HG02870 (cell line): Measurements from ENCODE around the gene RET.
A peak's percentile ranks its signal among the peaks of the same experiment; 100 is the strongest.
"Not testable (repeated sequence)": the region's sequence is repeated elsewhere in the genome, so short reads cannot be mapped to it uniquely, and the experiment has no call there.

ENCODE experiments used
- ATAC-seq: cut with Tn5 transposase; IDR thresholded peaks from one replicate; pipeline ENCODE4 v1.9.1; 2021; ENCODE audit warnings: mild to moderate bottlenecking, moderate library complexity; ENCODE audit not compliant: unreplicated experiment

Gene RET

DNA sequence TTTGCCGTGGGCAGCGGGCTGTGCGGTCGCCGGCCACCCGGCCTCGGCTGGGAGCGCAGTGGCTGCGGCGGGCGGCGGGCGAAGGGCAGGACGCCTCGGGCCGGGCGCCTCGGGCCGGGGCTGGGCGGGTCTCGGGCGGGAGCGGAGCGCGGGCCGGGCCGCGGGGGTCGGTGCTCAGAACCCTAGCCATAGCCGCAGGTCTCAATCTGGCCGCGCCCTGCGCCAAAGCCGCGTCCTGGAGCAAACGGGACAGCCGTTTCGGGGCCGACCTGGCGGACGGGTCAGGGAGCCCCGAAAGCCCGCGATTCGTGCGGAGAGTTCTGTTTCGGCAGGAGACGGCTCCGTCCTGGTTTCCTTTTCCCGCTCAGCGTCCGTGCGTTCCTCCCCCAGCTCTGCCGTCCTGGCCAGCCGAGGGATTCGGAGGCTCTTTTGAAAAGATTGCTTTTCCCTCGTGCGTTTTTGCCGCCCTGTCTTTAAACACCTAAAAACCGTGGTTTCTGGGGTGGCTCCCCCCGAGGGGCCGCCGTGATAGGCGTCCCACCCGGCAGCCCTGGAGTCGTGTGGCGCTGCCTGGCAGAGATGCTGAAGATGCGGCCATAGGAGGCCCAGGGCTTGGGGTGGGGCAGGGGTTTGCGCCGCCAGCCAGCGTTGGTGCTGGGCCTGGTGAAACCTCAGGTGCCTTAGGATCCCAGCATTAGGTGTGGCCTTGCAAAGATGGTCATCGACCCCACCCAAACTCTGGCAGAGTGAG, 727 bp downstream of the RET start:
- ATAC-seq, result no peak

DNA sequence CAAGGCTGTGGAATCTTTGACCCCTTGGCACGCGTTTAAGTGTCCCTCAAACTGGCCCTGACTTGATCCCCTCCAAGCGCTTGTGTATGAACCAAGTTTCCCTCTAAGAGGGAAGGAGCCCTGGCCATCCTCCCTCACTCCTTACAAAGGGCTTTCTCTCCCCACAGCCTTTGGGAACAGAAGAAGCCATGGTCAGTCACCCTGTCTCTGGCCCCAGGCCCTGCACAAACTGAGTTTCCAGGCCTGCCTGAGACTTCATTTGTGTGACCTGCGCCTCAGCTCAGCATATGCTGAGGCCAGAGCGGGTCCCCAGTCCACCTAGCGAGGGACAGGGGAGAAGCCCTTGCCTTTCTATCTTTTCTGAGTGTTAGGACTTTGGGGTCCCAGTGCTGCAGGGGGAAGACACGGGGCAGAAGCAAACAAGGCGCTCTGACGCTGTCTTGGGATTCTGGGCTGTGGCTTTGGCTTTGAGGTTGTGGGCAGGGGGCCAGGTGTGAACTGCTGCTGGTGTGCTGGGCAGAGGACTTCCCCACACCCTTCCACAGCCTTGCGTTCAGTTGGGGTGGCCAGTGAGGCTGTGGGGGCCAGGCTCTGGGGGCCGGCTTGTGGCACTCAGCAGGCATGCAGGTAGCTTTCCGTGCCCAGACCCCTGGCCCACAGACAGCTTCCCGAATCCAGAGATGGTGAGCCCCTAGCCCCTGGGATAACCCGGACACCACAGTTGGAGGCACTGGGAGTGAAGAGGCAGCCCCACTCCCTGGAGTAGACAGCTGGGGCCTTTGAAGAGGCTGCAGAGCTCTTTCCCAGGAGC, 1.5 kb downstream of the RET start:
- ATAC-seq, result no peak

DNA sequence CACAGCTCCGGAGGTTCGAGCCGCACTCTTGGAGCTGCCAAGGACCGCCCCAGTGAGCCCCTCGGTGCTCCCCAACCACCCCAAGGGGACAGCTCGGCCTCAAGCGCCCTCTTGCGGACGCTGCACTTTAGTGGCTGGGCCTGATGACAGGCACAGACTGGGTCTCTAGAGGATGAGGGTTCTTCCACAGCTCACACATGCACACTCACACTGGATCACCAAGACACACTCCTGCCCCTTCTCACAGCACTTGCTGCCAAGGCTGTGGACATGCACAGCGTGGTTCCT, 2.1 kb downstream of the RET start:
- no peak for ATAC-seq

DNA sequence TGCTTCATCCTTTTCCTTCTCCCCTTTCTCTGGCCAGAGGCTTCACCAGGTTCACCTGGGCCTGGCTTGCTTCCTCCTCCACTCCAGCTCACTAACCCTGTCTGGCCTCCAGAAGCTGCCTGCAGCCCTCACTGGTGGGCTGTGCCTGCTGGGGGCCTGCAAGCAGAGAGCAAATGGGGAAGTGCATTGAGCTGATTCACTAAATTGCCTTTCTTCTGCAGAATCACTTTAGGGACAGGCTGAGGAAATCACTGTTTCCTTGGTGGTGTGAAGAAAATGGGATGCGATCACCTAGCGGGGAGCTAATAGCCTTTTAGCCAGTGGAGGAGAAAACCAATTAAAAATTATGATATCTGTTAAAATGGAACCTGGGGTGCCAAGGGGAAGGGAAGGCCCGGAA, 3.0 kb downstream of the RET start:
- no peak for ATAC-seq

DNA sequence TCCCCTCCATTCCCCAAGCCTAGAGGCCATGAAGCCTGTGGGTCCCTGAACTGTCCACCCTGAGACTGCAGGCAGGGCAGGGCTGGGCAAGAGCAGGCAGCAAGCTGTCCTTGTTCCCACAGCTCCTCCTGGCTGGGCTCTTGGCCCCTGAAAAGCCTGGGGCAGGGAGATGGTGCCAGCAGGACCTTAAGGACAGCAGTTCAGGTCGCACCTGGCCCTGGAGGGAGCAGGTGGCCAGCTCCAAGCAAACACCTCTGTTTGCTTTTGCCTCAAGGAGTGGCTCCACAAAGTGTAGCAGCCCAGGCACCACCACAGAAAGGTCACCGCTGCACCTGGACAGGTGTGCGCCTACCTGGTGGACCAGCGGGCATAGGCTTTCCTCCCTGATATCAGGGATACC, 5.2 kb downstream of the RET start:
- ATAC-seq, result no peak

DNA sequence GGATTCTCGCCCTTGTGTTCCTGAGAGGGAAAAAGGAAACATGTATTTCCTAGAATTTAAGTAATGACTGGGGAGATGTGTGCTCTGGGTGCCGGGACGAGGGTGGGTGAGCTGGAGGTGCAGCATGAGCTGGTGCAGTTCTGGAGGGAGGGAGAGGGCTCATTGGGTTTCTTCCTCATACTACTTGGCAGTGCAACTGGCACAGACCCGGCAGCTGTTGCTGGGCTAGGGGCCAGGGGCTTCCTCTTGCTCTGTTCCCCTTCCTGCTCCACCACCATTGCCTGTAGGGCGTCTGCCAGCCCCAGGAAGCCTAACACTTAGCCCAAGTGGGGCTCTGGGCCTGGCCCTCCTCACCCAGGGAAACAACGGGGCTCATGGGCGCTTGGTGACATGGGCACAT, 5.9 kb downstream of the RET start:
- ATAC-seq, result no peak

DNA sequence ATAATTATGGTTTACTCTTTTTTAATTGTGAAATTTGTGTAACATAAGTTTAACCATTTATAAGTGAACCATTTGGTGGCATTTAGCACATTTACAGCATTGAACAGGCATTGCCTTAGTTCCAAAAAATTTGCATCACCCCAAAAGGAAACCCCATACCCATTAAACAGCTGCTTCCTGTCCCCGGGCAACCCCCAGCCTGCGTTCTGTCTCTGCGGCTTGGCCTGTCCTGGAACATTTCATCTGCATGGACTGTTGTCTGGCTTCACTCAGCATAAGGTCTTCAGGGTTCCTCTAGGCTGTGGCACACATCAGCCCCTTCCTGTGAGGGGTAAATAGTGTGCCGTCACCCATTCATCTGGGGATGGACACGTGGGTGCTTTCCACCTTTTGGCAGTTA, 6.9 kb downstream of the RET start:
- no peak for ATAC-seq

DNA sequence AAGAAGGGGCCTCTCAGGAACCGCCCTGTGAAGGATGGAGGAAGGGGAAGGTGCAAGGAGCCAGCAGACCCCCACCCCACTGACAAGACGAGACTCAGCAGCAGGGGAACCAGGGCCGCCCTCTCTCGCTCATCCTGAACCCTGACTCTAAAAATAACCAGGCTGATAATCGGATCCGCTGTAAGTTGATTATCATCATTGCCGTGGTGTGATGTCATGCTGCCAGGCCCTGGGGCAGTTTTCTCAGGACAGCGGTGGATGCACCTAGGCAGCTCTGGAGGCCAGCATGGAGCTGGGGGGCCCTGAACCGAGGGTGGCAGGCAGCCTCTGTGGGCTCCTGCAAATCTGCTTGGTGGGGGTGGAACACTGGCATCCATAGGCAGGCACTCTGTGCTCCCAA, 7.9 kb downstream of the RET start:
- no peak for ATAC-seq

DNA sequence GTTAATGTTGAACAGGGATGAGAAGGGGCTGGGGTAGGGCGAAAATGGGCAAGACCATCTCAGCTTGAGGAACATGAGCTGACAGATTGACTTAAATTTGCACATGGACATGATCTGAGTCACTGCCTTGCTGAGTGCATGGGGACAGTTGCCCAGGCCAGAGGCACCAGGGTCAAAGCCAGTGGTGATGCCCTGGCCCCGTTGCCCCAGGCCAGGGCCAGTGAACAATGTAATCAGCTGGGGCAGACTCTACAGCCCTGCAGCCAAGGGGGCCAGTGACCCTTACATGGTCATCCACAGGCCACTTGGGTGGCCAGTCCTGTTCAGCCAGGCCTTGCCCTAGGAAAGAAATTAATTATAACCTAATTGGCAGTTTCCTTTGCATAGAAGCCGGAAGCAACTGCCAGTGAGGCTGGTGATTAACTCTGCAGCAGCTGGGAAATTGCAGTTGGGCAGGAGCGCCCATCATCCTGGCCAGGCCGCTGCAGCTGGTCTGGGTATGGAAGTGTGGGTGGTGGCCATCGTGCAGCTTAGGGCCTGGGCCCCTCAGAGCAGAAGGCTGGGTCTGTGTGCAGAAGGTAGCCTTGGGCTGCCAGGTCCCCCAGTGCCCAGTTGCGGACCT, 9.6 kb downstream of the RET start:
- no peak for ATAC-seq

DNA sequence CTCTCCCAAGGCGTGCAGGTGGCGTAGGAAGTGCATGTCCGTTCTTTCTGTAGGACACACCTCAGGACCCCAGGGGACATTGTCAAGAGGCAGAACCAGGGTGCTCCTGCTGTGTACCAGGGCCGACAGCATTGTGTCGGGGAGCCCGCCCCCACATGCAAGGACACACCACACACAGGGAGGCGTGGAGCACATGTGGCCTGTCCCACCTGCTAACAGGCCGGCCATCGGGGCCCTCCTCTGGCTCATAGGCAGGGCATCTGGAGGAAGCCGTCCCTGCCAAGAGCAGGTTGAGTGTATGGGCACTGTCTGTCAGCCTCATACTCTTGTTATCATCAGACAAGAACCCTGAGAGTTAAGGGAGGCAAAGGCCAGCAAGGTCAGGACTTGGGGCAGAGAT, 12.7 kb downstream of the RET start:
- no peak for ATAC-seq

DNA sequence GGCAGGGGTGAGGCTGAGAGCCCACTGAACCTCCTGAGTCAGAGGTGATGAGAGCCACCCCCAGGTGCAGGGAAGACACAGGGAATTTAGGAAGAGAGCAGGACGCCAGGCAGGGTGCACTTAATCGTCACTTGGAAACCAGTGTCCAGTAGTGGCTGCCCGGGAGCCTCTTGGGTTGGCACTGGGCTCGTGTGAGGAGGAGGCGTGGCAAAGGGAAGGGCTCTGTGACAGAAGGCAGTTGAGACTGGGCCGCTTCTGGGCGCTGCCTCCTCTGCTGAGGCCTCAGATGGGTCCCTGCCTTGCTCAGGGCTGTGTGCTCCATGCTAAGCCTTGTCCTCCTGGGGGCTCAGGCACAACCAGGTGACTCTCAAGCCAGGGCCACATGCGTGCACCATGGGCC, 13.3 kb downstream of the RET start:
- no peak for ATAC-seq

DNA sequence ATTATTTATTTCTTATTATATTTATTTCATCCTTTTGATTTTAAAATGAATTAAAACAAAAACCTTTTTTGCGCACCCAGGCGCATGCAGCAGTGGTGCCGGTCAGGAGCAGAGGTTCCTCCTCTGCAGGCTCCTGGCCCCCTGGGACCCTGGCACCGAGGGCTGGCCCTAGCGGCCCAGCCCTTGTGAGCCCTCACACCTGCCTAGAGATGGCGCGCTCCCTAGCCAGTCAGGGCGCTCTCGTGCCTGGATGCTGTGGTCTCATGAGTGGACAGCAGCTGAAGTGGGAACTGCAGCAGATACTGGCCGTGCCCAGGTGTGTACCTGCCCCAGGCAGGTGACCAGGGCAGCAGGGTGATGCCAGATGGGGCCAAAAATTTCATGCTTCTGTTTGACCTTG, 13.8 kb downstream of the RET start:
- no peak for ATAC-seq

DNA sequence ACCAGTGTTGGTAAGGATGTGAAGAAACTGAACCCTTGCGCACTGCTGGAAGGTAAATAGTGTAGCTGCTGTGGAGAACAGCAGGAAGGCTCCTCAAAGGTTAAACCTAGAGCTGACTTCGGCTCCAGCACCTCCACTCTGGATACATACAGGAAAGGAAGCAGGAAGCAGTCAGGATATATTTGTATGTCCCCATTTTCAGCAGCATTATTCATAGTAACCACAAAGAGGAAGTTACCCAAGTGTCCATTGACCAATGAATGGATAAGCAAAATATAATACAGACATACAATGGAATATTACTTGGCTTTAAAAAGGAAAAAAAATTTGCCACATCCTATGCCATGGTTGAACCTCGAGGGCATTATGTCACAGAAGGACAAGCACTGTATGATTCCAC, 15.0 kb downstream of the RET start:
- ATAC-seq, result no peak

DNA sequence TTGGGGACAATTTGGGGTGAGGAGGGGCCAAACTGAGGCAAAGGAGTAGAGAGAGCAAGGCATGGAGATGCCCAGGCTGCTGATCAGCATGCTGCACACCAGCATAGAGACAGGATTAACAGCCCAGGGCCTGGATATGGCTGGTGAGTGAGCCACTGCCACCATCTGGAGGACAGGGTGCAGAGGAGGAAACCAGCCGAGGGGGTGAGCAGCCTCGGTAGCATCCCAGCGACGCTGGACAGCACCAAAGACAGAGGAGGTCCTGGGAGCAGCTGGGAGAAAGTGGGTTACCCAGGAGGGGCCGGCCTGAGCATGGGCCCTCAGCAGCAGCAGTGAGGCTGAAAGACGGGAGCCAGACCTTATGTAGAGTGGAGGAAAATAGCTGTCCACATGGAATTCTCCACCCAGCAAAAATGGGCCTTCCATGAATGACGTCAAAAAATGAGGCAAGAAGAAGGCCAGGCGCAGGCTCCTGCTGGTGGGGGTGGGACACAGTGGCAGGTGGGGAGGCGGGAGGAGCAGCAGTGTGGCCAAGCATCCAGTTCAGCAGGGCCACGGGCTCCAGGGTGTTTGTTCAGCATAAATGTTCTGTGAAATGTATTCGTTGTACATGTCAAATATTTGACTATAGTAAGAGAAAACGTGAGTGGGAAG, 16.7 kb downstream of the RET start:
- ATAC-seq, result no peak

DNA sequence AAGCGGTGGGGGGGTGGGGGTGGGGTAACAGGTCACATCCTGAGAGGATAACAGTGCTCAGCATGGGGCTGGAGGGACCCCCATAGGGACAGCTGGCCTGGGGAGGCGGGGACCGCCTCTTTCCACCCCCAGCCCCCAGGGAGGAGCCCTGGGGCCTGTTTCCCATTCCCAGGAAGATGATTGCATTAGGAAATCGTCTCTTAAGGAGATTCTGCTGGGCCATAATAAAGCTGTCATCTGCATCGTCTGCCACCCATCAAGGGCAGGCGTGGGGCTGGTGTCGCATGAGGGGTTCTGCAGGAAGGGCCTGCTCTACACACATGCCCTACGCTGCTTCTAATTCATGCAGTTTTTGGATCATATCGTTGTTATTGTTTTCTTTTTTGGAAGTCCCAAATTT, 17.2 kb downstream of the RET start:
- no peak for ATAC-seq

DNA sequence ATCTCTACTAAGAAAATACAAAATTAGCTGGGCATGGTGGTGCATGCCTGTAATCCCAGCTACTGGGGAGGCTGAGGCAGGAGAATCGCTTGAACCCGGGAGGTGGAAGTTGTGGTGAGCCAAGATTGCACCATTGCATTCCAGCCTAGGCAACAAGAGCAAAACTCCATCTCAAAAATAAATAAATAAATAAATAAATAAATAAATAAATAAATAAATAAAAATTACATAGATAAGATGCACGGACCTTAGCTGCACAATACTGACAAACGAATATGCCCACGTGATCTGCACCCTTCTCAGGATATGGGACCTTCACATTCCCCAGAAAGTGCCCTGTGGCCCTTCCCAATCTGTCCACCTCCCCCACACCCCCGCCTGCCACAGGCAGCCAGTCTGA, 22.5 kb downstream of the RET start:
- not testable (repeated sequence) for ATAC-seq

DNA sequence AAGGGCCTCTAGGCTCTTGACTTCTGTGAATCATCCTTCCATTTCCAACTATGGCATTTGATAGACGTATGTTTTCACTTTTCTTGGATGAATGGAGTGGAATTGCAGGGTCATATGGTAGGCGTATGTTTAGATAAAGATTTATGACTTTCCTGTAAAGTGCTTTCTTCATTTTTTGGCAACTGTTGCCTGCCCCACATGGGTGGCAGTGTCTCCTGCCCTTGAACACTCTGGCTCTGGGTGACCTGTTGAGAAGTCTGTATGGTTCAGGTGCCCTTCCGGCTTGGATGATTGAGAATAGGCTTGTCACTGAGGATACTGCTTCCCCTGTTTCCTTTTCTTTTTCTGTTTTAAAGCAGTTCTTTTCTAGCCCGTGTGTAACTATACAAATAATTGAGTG, 23.1 kb downstream of the RET start:
- ATAC-seq, result no peak

DNA sequence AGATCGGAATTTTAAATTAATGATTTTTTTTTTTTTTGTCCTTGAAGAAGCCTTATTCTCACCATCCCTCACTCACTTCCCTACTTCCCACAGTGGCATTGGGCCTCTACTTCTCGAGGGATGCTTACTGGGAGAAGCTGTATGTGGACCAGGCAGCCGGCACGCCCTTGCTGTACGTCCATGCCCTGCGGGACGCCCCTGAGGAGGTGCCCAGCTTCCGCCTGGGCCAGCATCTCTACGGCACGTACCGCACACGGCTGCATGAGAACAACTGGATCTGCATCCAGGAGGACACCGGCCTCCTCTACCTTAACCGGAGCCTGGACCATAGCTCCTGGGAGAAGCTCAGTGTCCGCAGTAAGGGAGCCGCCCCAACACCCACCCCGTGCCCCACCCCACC, 23.5 kb downstream of the RET start:
- no peak for ATAC-seq

DNA sequence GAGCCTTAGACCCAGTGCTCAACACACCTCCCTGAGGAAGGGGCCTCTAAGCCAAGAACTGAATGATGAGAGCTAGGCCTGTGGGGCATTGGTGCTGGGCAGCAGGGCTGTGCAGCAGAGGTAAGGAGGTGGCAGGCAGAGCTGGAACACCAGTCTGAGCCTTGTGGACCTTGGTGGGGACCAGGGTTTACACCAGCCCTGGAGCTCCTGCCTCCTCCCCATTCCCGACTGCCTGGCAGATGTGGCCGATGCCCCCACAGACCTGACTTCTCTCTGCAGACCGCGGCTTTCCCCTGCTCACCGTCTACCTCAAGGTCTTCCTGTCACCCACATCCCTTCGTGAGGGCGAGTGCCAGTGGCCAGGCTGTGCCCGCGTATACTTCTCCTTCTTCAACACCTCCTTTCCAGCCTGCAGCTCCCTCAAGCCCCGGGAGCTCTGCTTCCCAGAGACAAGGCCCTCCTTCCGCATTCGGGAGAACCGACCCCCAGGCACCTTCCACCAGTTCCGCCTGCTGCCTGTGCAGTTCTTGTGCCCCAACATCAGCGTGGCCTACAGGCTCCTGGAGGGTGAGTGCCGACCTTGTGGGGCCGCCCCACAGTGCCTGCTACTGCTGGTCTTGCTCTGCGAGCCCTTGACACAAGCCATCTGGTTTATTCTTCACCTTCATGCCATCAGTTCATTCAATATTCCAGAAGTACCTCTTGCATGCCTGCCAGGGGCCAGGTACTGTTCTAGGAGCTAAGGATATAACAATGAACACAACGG, 25.4 kb downstream of the RET start:
- ATAC-seq, result no peak

DNA sequence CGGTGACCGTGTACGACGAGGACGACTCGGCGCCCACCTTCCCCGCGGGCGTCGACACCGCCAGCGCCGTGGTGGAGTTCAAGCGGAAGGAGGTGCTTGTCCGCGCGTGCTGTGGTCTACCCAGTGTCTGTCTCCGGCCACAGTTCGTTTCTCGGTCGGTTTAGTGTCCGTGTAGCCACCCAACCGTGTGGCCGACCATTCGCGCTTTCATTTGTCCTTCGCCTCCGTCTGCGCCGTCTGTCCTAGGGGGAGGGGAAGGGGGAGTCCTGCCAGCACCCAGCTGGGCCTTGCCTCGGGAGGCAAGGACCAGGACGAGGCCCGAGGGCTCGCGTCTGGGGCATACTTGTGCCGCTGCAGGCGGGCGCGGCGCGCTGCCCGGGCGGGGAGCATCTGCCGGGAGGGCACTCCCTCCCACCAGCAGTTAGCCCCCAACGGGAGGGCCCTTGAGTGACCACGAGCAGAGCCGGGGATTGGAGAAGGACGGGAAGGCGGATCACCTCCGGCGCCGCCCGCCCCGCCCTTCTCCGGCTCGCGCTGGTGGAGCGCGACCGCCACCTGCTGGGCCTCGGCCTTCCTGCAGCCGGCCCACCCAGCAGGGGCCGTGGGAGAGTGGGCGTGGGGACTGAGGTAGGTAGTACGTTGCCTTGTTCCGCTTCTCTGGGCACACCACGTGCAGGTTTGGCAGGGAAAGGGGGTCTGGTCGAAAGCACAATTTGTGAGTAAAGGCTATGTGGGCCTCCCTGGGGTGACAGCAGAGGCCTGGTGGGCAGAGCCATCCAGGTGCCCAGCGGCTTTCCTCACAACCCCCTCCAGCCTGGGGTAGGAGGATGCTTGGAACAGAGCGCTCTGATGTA, 28.5 kb downstream of the RET start:
- ATAC-seq, result peak; percentile 83
